ENCODE data around the gene HSP90AB1.
A peak's percentile ranks its signal among the peaks of the same experiment; 100 is the strongest.

HSP90AB1 gene

DNA sequence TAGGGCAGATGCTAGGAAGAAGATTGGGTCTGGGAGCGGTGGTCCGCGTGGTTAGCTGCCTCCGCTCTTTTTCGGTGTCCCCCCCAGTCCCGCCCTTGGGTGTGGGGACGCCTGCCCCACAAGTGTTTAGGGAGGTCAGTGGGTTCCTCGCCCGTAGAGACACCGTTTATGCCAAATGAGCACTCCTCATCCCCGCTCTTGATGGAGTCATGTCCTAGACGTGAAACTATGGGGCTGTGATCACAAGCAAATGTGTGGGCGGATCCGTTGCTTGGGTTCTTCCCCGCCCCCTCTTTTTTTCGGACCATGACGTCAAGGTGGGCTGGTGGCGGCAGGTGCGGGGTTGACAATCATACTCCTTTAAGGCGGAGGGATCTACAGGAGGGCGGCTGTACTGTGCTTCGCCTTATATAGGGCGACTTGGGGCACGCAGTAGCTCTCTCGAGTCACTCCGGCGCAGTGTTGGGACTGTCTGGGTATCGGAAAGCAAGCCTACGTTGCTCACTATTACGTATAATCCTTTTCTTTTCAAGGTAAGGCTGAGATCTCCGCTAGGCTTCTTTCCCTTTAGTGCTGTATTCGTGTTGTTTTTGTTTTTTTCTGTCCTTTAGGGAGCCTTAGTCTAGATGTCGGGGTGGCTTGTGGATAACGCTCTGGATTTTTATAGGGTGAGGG is at the start of gene HSP90AB1:
Gene HSP90AB1 (plus strand): TSS at position 439 of the 675 bp plus-strand sequence. CDS start 1,529 bp downstream, outside the sequence.
- DNase-seq = peak; percentile 90 to 96

DNA sequence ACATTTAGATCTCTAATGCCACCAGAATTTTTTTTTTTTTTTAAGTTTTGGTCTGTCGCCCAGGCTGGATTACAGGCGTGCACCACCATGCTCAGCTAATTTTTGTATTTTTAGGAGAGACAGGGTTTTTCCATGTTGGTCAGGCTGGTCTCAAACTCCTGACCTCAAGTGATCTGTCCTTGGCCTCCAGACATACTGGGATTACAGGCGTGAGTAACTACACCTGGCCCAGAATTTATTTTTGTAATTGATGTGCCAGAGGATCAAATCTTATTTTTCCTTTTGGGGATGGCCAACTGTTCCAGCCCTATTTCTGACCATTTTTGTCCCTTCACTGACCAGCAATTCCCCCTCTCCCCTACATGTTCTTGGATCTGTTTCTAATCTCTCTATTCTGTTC is 48.2 kb upstream of the HSP90AB1 start:
- DNase-seq = no peak

DNA sequence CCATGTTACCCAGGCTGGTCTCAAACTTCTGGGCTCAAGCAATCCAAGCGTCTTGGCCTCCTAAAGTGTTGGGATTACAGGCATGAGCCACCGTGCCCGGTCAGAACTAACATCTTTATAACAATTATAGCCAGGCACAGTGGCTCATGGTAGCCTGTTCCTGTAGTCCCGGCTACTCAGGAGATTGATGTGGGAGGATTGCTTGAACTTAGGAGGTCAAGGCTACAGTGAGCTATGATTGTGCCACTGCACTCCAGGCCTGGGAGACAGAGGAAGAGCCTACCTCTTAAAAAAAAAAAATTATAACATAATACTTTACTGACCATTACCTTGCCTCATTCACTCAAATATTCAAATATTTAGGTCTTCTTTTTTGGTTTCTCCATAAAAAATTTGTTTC is 47.0 kb upstream of the HSP90AB1 start:
- DNase-seq = no peak

DNA sequence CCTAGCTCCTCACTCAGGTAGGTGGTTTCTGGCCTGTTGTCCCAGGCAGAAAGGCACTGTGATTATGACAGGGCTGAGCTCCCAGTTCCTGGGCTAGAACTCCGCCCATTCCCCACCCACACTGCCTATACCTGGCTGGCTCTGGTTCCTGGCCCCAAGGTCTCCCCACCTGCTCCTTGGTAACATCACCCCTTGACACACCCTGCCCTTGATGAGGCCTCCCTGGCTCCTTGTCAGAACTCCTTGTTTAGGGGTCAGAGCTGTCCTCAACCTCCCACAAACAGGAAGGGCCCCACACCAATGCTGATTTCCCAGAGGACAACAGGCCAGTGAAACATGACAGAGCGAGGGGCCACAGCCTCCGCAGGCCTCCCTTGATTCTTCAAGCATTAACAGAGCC is 45.7 kb upstream of the HSP90AB1 start:
- no peak for DNase-seq

DNA sequence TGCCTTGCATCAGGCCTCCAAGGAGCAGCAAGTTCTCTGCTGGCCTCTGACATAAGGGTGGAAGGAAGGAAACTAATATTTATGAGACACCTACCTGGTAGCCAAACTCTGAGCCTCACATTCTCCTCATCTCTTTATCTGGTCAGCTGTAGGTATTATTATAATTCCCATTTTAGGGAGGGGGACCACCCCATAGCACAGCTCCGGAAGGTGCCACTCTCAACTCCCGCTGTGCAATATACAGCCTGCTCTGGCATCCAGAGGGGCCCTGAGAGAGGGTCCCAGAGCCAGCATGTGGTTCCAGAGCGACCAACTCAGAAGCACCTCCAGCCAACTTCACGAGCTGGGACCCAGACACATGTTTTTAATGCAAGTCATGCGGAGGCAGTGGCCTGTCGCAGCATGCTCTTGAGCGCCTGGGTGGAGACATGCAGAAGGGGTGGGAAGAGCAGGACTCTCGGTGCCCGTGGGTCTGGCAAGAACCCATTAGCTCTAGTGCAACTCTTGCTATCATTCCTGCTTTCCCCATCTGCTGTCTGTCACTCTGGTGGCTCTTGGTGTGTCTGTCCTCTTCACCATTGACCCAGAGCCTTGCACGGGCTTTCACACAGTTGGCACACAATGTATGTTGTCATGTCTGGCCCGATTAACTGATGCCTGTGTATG is 45.1 kb upstream of the HSP90AB1 start:
- no peak for DNase-seq

DNA sequence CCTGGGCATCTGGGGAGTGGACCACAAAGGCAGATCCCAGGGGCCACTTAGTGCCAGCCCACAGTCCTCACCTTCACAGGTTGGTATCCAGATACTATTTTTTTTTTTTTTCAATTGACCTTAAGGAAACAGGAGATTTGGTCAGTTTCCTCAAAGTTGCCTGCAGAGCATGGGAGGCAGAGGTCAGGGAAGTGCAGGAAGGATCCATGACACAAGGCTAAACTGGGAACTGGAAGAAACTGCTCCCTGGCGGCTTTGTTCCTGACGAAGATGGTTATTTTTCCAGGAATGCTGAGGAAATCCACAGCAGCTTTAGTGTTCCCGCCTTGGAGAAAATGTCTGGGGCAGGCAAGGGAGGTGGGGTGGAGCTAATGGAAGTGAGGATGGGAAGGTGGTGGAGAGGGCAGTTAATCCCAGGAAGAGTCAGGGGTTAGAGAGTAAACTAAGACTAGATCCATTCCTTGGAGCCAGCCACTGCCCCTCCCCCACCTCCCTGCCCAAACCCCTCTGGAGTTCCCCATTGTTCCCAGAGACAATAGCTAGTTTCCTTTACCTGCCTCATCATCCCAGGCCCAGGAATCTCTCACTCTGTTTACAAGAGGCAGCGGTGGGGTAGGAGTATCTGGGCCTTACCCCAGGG is 44.4 kb upstream of the HSP90AB1 start:
- DNase-seq = no peak

DNA sequence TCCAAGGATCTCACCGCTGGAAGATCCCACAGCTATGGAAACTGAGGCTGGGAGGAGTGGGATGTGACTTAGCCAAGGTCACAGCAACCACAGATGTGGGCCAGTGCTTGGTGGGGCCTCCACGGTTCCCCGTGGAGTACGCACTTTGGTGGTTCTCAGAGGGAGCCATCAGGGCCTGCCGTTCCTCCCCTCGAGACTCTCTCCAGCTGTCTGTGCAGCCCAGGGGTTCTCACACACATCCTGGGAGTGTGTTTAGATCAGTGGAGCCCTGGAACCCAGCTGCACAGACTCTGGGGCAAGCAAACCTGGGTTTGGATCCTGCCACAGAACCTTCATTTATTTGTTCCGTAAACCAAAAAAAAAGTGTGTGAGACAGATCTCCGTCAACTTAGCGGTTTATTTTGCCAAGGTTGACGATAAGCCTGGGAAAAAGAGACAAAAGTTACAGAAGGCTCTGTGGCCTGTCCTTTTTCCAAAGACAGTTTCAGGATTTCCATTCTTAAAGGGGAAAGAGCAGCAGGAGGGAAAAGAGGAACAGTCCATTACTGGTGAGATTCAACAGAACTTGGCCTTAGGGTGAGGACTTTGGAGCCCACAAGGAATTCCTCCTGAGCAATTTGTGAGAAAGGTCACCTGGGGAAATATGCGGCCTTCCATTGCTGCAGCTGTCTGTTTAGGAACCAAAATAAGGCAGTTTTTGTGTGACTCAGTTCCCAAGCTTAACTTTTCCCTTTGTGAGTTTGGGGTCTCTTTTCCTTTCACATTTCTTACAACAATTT is 43.7 kb upstream of the HSP90AB1 start:
- no peak for DNase-seq

DNA sequence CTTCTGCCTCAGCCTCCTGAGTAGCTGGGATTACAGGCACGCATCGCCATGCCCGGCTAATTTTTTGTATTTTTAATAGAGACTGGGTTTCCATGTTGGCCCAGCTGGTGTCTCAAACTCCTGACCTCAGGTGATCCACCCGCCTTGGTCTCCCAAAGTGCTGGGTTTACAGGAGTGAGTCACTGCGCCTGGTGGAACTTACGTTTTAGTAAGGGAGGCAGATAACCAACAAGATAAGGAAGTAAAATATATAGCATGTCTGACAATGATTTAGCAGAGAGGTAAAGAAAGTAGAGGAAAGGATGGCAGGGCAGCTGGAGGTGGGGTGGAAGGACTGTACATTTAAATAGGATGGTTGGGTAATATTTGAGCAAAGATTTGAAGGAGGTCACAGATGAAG is 42.9 kb upstream of the HSP90AB1 start:
- DNase-seq = no peak

DNA sequence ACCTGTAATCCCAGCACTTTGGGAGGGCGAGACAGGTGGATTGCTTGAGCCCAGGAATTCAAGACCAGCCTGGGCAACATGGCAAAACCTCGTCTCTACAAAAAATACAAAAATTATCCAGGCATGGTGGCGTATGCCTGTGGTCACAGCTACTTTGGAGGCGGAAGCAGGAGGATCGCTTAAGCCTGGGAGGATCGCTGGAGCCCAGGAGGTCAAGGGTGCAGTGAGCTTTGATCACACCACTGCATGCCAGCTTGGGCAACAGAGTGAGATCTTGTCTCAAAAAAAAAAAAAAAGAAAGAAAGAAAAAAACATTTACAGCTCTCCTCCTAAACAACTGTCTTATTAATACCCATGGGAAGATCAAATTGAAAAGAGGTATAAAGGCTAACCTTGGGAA is 38.9 kb upstream of the HSP90AB1 start:
- DNase-seq = no peak

DNA sequence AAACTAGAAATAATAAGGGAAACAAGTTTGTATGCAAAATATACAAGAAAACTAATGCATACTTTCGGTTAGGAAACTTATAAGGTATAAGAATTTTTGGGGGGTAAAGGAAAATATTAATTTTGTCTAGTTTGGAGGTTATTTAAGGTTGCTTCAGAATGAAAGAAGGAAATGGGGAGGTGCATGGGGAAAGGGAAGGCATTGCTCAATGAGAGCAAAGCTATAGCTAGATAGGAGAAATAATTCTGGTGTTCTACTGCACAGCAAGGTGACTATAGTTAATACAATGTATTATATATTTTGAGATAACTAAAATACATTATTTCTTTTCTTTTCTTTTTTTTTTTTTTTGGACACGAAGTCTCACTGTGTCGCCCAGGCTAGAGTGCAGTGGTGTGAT is 35.6 kb upstream of the HSP90AB1 start:
- no peak for DNase-seq

DNA sequence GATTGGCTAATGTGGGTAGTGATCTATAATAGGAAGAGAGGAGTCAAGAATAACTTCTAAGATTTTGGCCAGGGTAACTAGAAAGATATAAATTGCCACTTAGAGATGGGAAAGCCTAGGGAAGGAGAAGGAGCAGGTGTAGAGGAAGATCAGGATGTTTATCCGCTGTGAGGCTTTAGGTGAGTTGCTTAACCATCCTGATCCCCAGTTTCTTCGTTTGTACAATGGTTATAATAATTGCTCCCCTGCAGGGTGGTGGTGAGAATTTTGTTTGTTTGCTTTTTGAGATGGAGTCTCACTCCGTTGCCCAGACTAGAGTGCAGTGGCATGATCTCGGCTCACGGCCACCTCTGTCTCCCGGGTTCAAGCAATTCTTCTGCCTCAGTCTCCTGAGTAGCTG is 32.6 kb upstream of the HSP90AB1 start:
- no peak for DNase-seq

DNA sequence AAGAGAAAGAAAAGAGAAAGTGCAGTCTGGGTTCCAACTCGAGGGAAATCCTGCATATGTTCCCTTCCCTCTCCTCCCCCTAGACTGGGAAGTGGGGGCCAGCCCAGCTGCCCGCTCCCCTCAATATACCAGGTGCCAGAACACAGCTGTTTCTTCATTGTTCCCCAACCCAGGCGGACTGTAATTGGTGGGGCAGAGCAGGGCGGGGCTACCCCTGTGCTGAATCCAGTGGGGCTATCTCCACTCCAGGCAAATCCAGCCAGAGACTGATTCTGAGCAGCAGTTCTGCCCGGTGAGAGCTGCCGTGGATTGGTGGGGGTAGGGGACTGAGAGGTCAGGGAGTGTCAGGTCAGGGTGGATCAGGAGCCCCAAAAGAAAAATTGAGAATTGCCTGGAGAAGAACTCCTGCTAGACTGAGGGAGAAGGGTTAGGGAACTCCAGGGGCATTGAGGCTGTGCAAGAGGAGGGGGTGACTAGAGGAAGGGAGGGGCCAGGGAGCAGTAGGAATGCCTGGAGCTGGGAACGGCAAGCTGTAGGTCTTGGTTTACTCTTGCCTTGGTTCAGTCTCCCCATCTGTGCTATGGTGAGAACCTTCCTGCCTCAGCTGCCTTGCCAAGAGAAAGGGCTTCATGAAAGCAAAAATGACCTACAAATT is 30.1 kb upstream of the HSP90AB1 start, which contains the start of gene MYMX:
Gene MYMX (plus strand): TSS at position 250 of the 655 bp plus-strand sequence. CDS start 546 bp downstream, outside the sequence.
- DNase-seq = peak in 1 of 2 experiments; percentile 40

DNA sequence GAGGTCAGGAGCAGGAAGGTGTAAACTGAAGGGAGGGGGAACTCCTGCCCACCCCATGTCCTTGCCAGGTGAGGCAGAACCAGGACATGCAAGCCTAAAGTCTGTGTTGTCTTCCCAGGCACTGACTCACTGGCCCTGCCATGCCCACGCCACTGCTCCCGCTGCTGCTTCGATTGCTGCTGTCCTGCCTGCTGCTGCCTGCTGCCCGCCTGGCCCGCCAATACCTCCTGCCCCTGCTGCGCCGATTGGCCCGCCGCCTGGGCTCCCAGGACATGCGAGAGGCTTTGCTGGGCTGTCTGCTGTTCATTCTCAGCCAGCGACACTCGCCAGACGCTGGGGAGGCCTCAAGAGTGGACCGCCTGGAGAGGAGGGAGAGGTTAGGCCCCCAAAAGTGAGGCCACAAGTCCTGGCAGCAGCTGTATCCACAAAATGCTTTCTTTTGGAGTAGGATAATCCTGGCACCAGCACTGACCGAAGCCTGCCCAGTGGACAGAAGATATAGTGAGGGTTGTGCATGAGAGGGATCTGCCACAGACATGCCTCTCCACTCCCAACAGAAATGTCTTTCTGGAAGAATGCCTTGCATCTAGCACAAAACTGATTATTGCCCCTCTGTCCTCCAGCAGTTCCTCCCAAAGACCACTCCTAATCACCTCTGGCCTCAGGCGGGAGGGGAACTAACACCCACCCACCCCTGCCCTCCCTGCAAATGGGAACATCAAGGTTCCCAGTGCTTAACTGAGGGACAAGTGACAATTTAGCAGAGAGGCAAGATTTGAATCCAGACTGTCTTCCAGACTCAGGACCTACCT is 29.4 kb upstream of the HSP90AB1 start:
- DNase-seq = peak; percentile 83 to 94

DNA sequence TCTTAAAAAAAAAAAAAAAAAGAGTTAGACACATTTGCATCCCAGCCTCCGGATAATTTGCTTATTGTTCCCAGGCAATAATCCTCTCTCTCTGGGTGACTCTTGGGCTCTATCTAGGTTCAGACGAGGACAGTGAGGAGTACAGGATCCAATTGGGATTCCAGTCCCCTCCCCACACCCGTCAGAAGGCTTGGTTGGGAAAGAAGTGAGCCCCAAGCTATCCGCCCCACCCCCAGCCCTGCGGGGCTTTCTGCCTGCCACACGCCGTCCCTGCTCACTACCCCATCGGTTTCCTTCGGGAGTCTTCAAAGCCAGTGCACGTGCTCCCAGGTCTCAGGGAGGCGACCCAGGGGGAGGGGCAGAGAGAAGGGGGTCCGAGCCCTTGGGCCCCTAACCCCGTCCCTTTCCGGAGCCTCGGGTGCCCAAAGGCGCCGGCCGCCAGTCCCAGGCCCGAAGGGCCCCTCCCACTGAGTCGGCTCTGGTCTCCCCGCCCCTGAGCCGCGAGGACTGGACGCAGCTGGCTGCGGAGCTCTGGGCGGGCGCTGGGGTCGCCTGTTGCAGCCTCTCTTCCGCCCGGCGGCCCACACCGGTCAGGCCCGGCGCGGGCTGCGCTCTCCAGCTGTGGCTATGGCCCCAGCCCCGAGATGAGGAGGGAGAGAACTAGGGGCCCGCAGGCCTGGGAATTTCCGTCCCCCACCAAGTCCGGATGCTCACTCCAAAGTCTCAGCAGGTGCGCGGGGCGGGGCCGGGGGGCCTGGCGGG is 27.7 kb upstream of the HSP90AB1 start:
- no peak for DNase-seq

DNA sequence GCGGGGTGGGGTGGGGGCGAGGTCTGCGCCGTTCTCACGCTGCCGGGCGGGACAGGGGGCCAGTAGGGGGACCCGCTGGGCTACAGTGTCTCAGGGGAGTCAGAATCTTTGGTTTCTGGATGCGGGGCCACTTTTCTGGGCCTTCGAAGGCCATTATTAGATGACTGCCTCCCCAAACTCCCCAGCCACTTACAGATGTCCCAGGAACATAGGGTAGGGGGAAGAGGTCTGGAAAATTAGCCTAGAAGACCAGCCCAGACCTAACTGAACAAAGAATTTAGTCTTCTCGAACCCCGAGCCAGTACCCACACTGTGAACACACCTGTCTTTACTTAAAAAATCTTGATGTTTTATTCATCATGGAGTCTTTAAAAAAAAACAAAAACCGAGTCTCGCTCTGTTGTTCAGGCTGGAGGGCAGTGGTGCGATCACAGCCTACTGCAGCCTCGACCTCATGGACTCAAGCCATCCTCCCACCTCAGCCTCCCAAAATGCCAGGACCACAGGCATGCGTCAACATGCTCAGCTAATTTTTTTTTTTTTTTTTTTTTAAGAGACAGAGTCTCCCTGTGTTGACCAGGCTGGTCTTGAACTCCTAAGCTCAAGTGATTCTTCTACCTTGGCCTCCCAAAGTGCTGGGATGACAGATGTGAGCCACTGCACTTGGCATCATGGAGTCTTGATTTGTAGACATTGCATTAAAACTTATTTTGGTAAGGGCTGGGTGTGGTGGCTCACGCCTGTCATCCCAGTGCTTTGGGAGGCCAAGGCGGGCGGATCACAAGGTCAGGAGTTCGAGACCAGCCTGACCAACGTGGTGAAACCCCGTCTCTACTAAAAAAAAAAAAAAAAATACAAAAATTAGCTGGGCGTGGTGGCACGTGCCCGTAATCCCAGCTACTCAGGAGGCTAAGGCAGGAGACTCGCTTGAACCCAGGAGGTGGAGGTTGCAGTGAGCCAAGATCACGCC is 26.8 kb upstream of the HSP90AB1 start:
- DNase-seq = no peak

DNA sequence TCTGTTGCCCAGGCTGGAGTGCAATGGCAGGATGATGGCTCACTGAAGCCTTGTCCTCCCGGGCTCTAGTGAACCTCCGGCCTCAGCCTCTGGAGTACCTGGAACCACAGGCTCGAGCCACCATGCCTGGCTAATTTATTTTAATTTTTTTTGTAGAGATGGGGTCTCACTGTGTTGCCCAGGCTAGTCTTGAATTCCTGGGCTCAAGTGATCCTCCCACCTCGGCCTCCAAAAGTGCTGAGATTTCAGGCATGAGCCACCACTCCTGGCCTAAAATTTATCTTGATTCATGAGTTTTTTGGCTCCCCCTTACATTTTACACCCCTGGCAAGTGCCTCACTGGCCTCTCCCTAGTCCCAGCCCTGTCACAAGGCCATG is 26.0 kb upstream of the HSP90AB1 start:
- DNase-seq = no peak

DNA sequence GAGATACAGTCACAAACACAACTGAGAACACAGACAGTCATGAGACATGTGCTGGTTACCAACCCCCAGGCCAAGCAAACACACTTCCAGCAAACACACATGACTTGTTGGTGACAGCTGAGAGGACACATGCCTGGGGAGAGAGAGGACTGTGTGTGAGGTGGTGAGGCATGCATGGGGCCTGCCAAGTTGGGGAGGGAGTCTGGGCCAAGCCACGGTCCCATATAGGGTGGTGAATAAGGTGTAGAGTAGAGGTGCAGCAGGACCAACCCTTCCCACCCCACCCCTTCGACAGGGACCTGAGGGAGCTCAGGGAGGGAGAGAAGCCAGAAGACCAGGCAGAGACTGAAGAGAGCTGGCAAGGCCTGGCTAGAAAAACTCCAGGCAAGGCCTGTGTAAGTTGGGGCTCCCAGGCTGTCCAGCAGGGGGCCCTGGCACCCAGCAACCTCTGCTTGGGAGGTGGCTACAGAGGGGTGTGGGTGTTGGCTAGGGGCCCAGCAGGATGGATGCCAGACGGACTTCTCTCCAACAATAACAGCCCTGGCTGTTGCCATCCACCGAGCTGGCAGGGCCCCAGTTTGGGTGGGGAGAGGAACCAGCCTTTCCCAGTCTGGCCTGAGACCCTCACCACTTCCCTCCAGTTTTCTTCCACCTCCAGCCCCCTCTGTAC is 25.5 kb upstream of the HSP90AB1 start:
- DNase-seq = peak; percentile 91 to 96

DNA sequence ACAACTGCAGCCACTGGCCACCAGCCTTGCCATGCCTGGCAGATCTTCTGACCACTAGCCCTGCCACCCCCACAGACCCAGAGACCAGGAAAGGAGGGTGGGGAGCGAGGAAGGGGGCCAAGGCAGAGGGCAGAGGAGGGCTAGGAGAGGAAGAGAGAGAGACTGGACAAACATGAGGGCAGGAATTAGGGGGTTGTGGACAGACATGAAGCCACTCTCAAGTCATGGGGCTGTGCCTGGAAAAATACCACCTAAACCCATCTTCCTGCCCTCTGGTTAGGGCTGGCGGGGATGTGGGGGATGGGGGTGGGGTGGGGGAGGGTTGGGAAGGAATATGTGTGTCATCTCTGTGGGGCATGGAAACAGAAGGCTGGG is 25.0 kb upstream of the HSP90AB1 start:
- DNase-seq = no peak

Data from NCI-H446 (cell line).